BLaER1 treated with 17β-estradiol and CSF1 and Interleukin-3, amounts not matched to agents 10 nM and 100 nM (cell line): ENCODE results near the gene HP1BP3.
A peak's percentile ranks its signal among the peaks of the same experiment; 100 is the strongest.
"Not testable (repeated sequence)": the region's sequence is repeated elsewhere in the genome, so short reads cannot be mapped to it uniquely, and the experiment has no call there.

Source experiments
- H3K27ac ChIP-seq, 11 experiments: shearing (Covaris generic); formaldehyde crosslinking; 2 replicates each; pipeline ENCODE4 v1.8.1; 2022
- H3K27me3 ChIP-seq, 11 experiments: shearing (Covaris generic); formaldehyde crosslinking; 2 replicates each; pipeline ENCODE4 v1.8.1; 2022
- H3K36me3 ChIP-seq, 11 experiments: shearing (Covaris generic); formaldehyde crosslinking; 2 replicates each; pipeline ENCODE4 v1.8.1; 2022
- H3K4me1 ChIP-seq, 10 experiments: shearing (Covaris generic); formaldehyde crosslinking; 2 replicates each; pipeline ENCODE4 v1.8.1; 2022
- H3K4me2 ChIP-seq, 11 experiments: shearing (Covaris generic); formaldehyde crosslinking; 2 replicates each; pipeline ENCODE4 v1.8.1; 2022
- H3K4me3 ChIP-seq, 10 experiments: shearing (Covaris generic); formaldehyde crosslinking; 2 replicates each; pipeline ENCODE4 v1.8.1; 2022
- H3K9ac ChIP-seq, 11 experiments: shearing (Covaris generic); formaldehyde crosslinking; 2 replicates each; pipeline ENCODE4 v1.8.1; 2022
- H3K9me3 ChIP-seq, 11 experiments: shearing (Covaris generic); formaldehyde crosslinking; replicated peaks in 1 of 11; 2 replicates each; pipeline ENCODE4 v1.8.1; 2022
- H4K20me1 ChIP-seq, 11 experiments: shearing (Covaris generic); formaldehyde crosslinking; 2 replicates each; pipeline ENCODE4 v1.8.1; 2022
- Cebpa-rat ChIP-seq, 11 experiments: shearing (Covaris generic); IDR thresholded peaks; 2 replicates each; pipeline ENCODE4 v1.8.1; 2022

HP1BP3 gene

GRCh38 chr1:20821466-20821865 is 34.4 kb upstream of the HP1BP3 start:
- Histone ChIP-seq H3K9ac (no peak overlapping the region), H3K4me3 (no peak overlapping the region), H3K9me3 (peaks cover 0 to 13% (median 6%) of the 10 kb centered on the region in 11 experiments; a peak in 11 of 22 replicates), H3K4me1 (no peaks in the 10 kb centered on the region), H3K36me3 (peaks cover 66 to 92% (median 86%) of the 10 kb centered on the region in 11 experiments), H3K27me3 (no peaks in the 10 kb centered on the region), H3K27ac (0 out of 22 replicates have a peak overlapping the region, but pooled peaks of 1 of the 11 experiments have one; percentile 34), H4K20me1 (peaks cover 0 to 7% (median 0%) of the 10 kb centered on the region in 11 experiments; a peak in 5 of 22 replicates), H3K4me2 (no peak overlapping the region)
- TF ChIP-seq Cebpa-rat (IDR thresholded peaks at IDR 0.05): no peak

- Histone ChIP-seq H3K36me3 (peaks cover 54 to 76% (median 70%) of the 10 kb centered on the region in 11 experiments), H3K4me2 (no peak overlapping the region), H3K4me1 (no peaks in the 10 kb centered on the region), H4K20me1 (peaks cover 0 to 7% (median 0%) of the 10 kb centered on the region in 11 experiments; a peak in 5 of 22 replicates), H3K27me3 (no peaks in the 10 kb centered on the region), H3K9me3 (peaks cover 0 to 13% (median 6%) of the 10 kb centered on the region in 11 experiments; a peak in 11 of 22 replicates), H3K27ac (no peak overlapping the region), H3K4me3 (no peak overlapping the region), H3K9ac (no peak overlapping the region)
- TF ChIP-seq Cebpa-rat (IDR thresholded peaks at IDR 0.05): no peak
Observed at GRCh38 chr1:20819818-20820217, 32.7 kb upstream of the HP1BP3 start.

- Histone ChIP-seq H3K27me3 (no peaks in the 10 kb centered on the region), H3K4me2 (no peak overlapping the region), H3K9ac (no peak overlapping the region), H3K36me3 (peaks cover 53 to 74% (median 60%) of the 10 kb centered on the region in 11 experiments), H3K9me3 (peaks cover 0 to 13% (median 6%) of the 10 kb centered on the region in 11 experiments; a peak in 11 of 22 replicates), H3K4me1 (no peaks in the 10 kb centered on the region), H3K4me3 (no peak overlapping the region), H4K20me1 (no peaks in the 10 kb centered on the region), H3K27ac (no peak overlapping the region)
- TF ChIP-seq Cebpa-rat (IDR thresholded peaks at IDR 0.05): no peak
Observed at GRCh38 chr1:20814534-20814871, 27.4 kb upstream of the HP1BP3 start.

GRCh38 chr1:20811916-20812315 is 24.8 kb upstream of the HP1BP3 start:
- no peak overlapping the region for H3K9ac ChIP-seq
- no peak for TF ChIP-seq Cebpa-rat (IDR thresholded peaks at IDR 0.05)
- no peak overlapping the region for H3K4me2 ChIP-seq
- H3K36me3 ChIP-seq: peaks cover 46 to 74% (median 54%) of the 10 kb centered on the region in 11 experiments
- no peaks in the 10 kb centered on the region for H4K20me1 ChIP-seq
- no peaks in the 10 kb centered on the region for H3K27me3 ChIP-seq
- no peaks in the 10 kb centered on the region for H3K4me1 ChIP-seq
- H3K4me3 ChIP-seq: no peak overlapping the region
- H3K27ac ChIP-seq: no peak overlapping the region
- H3K9me3 ChIP-seq: no peaks in the 10 kb centered on the region

DNA sequence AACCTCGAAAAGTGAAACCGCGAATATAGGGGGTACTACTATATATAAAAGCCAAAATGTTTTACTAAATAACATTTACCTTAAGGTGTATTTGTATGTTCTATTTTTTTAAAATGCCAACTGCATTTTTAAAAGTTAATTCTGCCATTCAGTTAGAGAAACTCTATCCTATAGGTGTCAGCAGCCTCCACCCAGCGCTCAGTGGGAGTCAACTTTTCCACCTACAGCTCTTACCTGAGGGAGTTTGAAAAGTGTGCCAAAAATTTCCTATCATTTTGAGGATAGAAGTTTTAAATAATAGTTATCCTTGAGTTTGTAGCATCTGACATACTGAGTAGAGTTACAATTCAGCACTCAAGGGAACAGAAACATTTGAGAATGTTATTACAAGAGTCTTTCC is 6.1 kb upstream of the HP1BP3 start:
- TF ChIP-seq Cebpa-rat (IDR thresholded peaks at IDR 0.05): no peak
- Histone ChIP-seq H3K9ac (no peak overlapping the region), H3K27me3 (no peaks in the 10 kb centered on the region), H3K36me3 (peaks cover 0 to 7% (median 0%) of the 10 kb centered on the region in 11 experiments; a peak in 1 of 22 replicates), H3K9me3 (no peaks in the 10 kb centered on the region), H3K4me1 (peaks cover 5 to 10% (median 5%) of the 10 kb centered on the region in 10 experiments; a peak in 19 of 20 replicates), H3K4me3 (no peak overlapping the region), H3K27ac (no peak overlapping the region), H4K20me1 (no peaks in the 10 kb centered on the region), H3K4me2 (no peak overlapping the region)

GRCh38 chr1:20792196-20792595 is 5.1 kb upstream of the HP1BP3 start:
- Histone ChIP-seq H4K20me1 (no peaks in the 10 kb centered on the region), H3K4me3 (no peak overlapping the region), H3K9ac (no peak overlapping the region), H3K27me3 (no peaks in the 10 kb centered on the region), H3K4me2 (no peak overlapping the region), H3K36me3 (0 out of 22 replicates have a peak, but pooled peaks cover 0 to 1% (median 0%) of the 10 kb centered on the region in 11 experiments), H3K4me1 (peaks cover 10 to 14% (median 11%) of the 10 kb centered on the region in 10 experiments; a peak in 19 of 20 replicates), H3K9me3 (no peaks in the 10 kb centered on the region), H3K27ac (no peak overlapping the region)
- no peak for TF ChIP-seq Cebpa-rat (IDR thresholded peaks at IDR 0.05)

- Histone ChIP-seq H3K4me2 (no peak overlapping the region), H3K4me3 (no peak overlapping the region), H3K27ac (no peak overlapping the region), H3K36me3 (no peaks in the 10 kb centered on the region), H4K20me1 (peaks cover 0 to 7% (median 5%) of the 10 kb centered on the region in 11 experiments; a peak in 14 of 22 replicates), H3K9me3 (no peaks in the 10 kb centered on the region), H3K9ac (no peak overlapping the region), H3K4me1 (peaks cover 10 to 14% (median 11%) of the 10 kb centered on the region in 10 experiments; a peak in 19 of 20 replicates), H3K27me3 (no peaks in the 10 kb centered on the region)
- TF ChIP-seq Cebpa-rat (IDR thresholded peaks at IDR 0.05): no peak
Observed at GRCh38 chr1:20790785-20791184, 3.7 kb upstream of the HP1BP3 start.

- Histone ChIP-seq H4K20me1 (peaks cover 5 to 19% (median 17%) of the 10 kb centered on the region in 11 experiments; a peak in 21 of 22 replicates), H3K4me1 (peaks cover 15 to 22% (median 18%) of the 10 kb centered on the region in 10 experiments)
- not testable (repeated sequence) for H3K4me2 ChIP-seq, H3K27ac ChIP-seq, H3K36me3 ChIP-seq, H3K27me3 ChIP-seq, H3K9me3 ChIP-seq, H3K9ac ChIP-seq, H3K4me3 ChIP-seq
Observed at GRCh38 chr1:20789598-20789997, 2.5 kb upstream of the HP1BP3 start.

- no peak for TF ChIP-seq Cebpa-rat (IDR thresholded peaks at IDR 0.05)
Observed at GRCh38 chr1:20787840-20788795, 1.0 kb upstream of the HP1BP3 start.

More at GRCh38 chr1:20787840-20788795, 1.0 kb upstream of the HP1BP3 start:
- Histone ChIP-seq H3K27ac (peak overlapping the region; percentile 94 to 99 (median 97)), H3K9ac (peak overlapping the region; percentile 95 to 99 (median 97)), H3K27me3 (no peaks in the 10 kb centered on the region), H3K4me3 (peak overlapping the region; percentile 69 to 95 (median 90)), H3K9me3 (no peaks in the 10 kb centered on the region), H4K20me1 (peaks cover 20 to 34% (median 32%) of the 10 kb centered on the region in 11 experiments; a peak in 21 of 22 replicates), H3K4me1 (peaks cover 24 to 37% (median 31%) of the 10 kb centered on the region in 10 experiments), H3K36me3 (peaks cover 0 to 6% (median 5%) of the 10 kb centered on the region in 11 experiments; a peak in 9 of 22 replicates), H3K4me2 (peak overlapping the region; percentile 65 to 91 (median 83))
